SU-DHL-6 (cell line): Measurements from ENCODE around the gene TGIF1.

Source experiments
- H2AFZ ChIP-seq: fragments of 200-600 bp; sonication (generic); 2 replicates; pipeline ENCODE4 v1.6.1; 2014; ENCODE audit warnings: low read depth, mild to moderate bottlenecking, moderate library complexity, mixed read lengths, antibody characterized with exemption, low read length; ENCODE audit not compliant: severe bottlenecking
- H3F3A ChIP-seq: fragments of 200-600 bp; shearing (Covaris generic); 2 replicates; pipeline ENCODE4 v1.6.0; 2016; ENCODE audit warnings: antibody characterized with exemption, mild to moderate bottlenecking; ENCODE audit not compliant: insufficient read depth
- H3K27ac ChIP-seq: fragments of 200-600 bp; sonication (generic); 2 replicates; pipeline ENCODE4 v1.5.1; 2016; ENCODE audit warnings: low read depth, mild to moderate bottlenecking, low read length, moderate library complexity, mixed read lengths
- H3K27me3 ChIP-seq: fragments of 200-600 bp; sonication (generic), shearing (Covaris generic); 2 replicates; pipeline ENCODE4 v1.6.0; 2014; ENCODE audit warnings: mild to moderate bottlenecking, low read length
- H3K36me3 ChIP-seq: fragments of 200-600 bp; sonication (generic); 2 replicates; pipeline ENCODE4 v1.6.1; 2014; ENCODE audit warnings: mild to moderate bottlenecking, low read length, mixed read lengths
- H3K4me2 ChIP-seq: fragments of 300-600, 200-600 bp; shearing (Covaris generic), sonication (generic); 2 replicates; pipeline ENCODE4 v1.6.0; 2014; ENCODE audit warnings: low read length, low read depth, mild to moderate bottlenecking; ENCODE audit not compliant: poor library complexity, severe bottlenecking
- H3K4me3 ChIP-seq: fragments of 200-600 bp; sonication (generic); 2 replicates; pipeline ENCODE4 v1.5.1; 2014; ENCODE audit warnings: antibody characterized with exemption, low read length, mild to moderate bottlenecking, mixed read lengths; ENCODE audit not compliant: insufficient read depth, poor library complexity, severe bottlenecking
- H3K79me2 ChIP-seq: fragments of 200-600 bp; sonication (generic); 2 replicates; pipeline ENCODE4 v1.6.1; 2014; ENCODE audit warnings: mild to moderate bottlenecking, low read length, moderate library complexity; ENCODE audit not compliant: insufficient read depth
- H3K9ac ChIP-seq: fragments of 200-600 bp; sonication (generic); 2 replicates; pipeline ENCODE4 v1.7.0; 2014; ENCODE audit warnings: mild to moderate bottlenecking, low read length
- H3K9me2 ChIP-seq: fragments of 200-600 bp; sonication (generic); replicated peaks from 2 replicates; pipeline ENCODE4 v1.6.1; 2014; ENCODE audit warnings: low read length; ENCODE audit not compliant: insufficient read depth
- H3K9me3 ChIP-seq: fragments of 200-600 bp; sonication (generic); 2 replicates; pipeline ENCODE4 v1.6.1; 2014; ENCODE audit warnings: low read length, mixed read lengths; ENCODE audit not compliant: insufficient read depth
- H4K20me1 ChIP-seq: fragments of 200-600 bp; sonication (generic); 2 replicates; pipeline ENCODE4 v1.6.1; 2014; ENCODE audit warnings: low read depth, mild to moderate bottlenecking, antibody characterized with exemption, low read length, moderate library complexity, mixed read lengths
- EZH2phosphoT487 ChIP-seq: fragments of 200-600 bp; sonication (generic), shearing (Covaris generic); conservative IDR thresholded peaks from 2 replicates; pipeline ENCODE4 v1.6.1; 2018; ENCODE audit warnings: mild to moderate bottlenecking, antibody characterized with exemption, low read length, moderate library complexity, mixed read lengths
- TF ChIP-seq, protein P1 (sequence below): fragments of 200-600 bp; sonication (generic); IDR thresholded peaks from one replicate; pipeline ENCODE4 v1.5.1; 2017; ENCODE audit warnings: antibody characterized with exemption, mild to moderate bottlenecking, low read length, moderate library complexity; ENCODE audit not compliant: insufficient read depth, poor library complexity, severe bottlenecking

TGIF1 gene

DNA sequence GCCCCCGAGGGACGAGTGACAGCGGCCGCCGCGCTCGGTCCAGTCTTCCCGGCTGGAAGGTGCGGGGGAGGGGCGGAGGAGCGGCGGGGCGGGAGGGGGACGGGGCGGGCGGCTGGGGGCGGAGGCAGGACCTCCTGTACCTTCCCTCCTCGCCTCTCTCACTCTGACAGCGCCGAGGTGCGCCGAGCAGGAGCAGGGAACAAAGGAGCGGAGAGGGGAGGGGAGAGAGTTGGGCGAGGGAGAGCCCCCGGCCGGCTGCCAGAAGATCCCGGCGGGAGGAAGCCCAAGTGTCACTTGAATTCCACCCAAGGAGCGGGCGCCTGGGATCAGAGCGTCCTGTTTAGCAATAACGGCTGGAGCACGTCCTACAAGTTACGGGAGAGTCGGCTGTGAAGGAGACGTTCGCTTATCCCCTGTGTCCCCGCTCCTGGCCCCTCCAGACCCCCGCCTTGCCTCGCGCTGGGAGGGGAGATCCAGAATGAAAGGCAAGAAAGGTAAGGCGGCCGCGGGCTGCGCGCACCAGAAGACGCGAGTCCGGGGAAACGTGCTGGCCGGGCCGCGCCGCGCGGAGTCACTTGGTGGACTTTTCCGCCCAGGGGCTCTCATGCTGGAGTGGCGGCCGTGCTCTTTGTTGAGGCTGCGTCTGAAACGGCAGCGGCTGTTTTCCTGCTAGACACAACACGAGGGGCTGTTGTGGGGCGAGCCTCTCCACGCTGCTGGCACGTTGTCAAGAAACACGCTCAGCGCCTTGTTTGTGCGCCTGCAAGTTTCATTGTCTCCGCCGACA, at the start of gene TGIF1:
Gene TGIF1, plus strand, starts transcription at position 161 of the 787 bp plus-strand sequence. Its CDS starts 318 bp downstream, at position 479.
- H3K9me3 ChIP-seq: no peaks in the 10 kb centered on the region
- H3K9ac ChIP-seq: peak within 1 kb of the TSS; percentile 60
- H3K27ac ChIP-seq: peak within 1 kb of the TSS; percentile 21; the same call in 1 of the 2 replicates
- TF ChIP-seq, protein P1, sequence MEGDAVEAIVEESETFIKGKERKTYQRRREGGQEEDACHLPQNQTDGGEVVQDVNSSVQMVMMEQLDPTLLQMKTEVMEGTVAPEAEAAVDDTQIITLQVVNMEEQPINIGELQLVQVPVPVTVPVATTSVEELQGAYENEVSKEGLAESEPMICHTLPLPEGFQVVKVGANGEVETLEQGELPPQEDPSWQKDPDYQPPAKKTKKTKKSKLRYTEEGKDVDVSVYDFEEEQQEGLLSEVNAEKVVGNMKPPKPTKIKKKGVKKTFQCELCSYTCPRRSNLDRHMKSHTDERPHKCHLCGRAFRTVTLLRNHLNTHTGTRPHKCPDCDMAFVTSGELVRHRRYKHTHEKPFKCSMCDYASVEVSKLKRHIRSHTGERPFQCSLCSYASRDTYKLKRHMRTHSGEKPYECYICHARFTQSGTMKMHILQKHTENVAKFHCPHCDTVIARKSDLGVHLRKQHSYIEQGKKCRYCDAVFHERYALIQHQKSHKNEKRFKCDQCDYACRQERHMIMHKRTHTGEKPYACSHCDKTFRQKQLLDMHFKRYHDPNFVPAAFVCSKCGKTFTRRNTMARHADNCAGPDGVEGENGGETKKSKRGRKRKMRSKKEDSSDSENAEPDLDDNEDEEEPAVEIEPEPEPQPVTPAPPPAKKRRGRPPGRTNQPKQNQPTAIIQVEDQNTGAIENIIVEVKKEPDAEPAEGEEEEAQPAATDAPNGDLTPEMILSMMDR: no peak
- TF ChIP-seq EZH2phosphoT487: no peak
- H4K20me1 ChIP-seq: no peaks in the 10 kb centered on the region
- H3K9me2 ChIP-seq: no peaks in the 10 kb centered on the region
- H2AFZ ChIP-seq: peak within 1 kb of the TSS; percentile 76
- peak within 1 kb of the TSS; percentile 91 for H3K4me2 ChIP-seq
- H3F3A ChIP-seq: no peaks in the 10 kb centered on the region
- peak within 1 kb of the TSS; percentile 58 for H3K4me3 ChIP-seq
- H3K79me2 ChIP-seq: no peaks in the 10 kb centered on the region
- H3K27me3 ChIP-seq: no peaks in the 10 kb centered on the region
- no peaks in the 10 kb centered on the region for H3K36me3 ChIP-seq

DNA sequence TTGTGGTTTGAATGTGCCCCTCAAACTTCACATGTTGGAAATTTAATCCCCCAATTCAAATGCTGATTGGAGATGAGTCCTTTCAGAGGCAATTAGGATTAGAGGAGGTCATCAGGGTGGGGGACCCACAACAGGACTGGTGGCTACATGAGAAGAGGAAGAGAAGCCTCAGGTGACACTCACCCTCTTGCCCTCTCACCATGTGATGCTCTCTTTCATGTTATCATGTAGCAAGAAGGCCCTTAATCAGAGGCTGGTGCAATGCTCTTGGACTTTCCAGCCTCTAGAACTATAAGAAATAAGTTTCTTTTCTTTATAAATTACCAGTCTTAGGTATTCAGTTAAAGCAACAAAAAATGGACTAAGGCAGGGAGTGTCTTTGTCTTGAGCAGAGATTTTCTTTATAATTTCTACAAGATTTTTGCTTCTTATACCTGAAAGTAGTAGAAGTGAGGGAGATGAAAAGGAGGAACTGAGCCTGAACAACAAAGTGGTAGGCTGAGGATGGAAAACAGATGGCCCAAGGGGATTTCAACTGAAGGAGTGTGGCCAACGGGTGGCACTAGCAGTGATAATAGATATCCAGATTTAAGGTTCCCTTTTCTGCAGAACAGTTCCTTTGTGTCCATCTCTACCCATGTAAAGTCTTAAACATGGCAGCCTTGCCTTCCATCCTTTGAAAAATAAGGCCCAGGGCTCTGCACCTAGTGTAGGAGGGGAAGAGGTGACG, 49.2 kb upstream of the TGIF1 start:
- no peak overlapping the region for H3K9ac ChIP-seq
- H3K27ac ChIP-seq: no peak overlapping the region
- H3K27me3 ChIP-seq: no peaks in the 10 kb centered on the region

DNA sequence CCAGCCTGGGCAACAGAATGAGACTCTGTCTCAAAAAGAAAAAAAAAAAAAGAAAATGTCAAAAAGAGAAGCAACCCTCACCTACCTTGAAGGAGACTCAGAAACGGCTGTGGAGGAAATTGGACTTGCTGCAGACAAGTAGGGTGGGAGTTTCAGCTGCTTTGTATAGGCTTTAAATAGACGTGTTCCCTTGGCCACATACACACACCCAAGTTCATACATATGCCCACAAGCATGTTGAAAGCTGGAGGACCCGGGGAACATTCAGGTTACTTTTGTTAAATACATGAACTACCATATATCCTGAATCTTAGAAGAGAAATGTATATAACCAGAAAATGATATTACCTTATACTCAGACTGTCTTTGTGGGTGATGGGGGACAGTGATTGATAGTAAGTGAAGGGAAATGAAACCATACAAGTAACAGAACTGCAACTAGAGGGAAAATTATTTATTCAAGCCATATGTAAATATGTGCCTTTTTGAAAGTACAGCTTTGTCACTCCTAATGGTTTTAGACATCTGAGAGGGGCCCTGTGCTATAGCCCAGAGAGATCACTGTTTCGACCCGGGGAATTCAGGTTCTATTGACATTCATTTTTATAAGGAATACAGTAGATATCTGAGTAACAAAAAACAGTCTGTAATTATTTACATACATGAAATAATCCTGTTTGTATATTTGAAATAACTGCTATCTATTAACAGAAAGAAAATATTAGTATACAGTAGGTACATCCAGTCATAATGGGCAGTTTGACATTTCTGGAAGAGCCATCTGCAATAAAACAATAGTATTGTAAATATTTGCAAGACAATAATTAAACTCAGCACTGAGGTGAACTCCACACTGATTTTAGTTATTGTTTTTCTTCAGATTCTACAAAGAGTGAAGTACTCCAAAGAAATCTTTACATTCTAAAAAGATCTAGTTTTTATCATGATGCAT, 48.0 kb upstream of the TGIF1 start:
- TF ChIP-seq, protein P1: no peak
- TF ChIP-seq EZH2phosphoT487: no peak
- Histone ChIP-seq H3K27me3 (no peaks in the 10 kb centered on the region), H2AFZ (no peak overlapping the region), H3F3A (no peaks in the 10 kb centered on the region), H3K36me3 (no peaks in the 10 kb centered on the region), H3K9me3 (no peaks in the 10 kb centered on the region), H3K4me2 (no peak overlapping the region), H3K27ac (no peak overlapping the region), H4K20me1 (no peaks in the 10 kb centered on the region), H3K79me2 (no peaks in the 10 kb centered on the region), H3K9me2 (no peaks in the 10 kb centered on the region), H3K9ac (no peak overlapping the region), H3K4me3 (no peak overlapping the region)

More for the DNA sequence above, 49.2 kb upstream of the TGIF1 start:
- no peaks in the 10 kb centered on the region for H3K9me3 ChIP-seq
- no peak overlapping the region for H3K4me2 ChIP-seq
- no peaks in the 10 kb centered on the region for H4K20me1 ChIP-seq
- no peaks in the 10 kb centered on the region for H3K9me2 ChIP-seq
- no peak overlapping the region for H3K4me3 ChIP-seq
- no peak overlapping the region for H2AFZ ChIP-seq
- no peaks in the 10 kb centered on the region for H3K79me2 ChIP-seq
- no peaks in the 10 kb centered on the region for H3F3A ChIP-seq
- TF ChIP-seq EZH2phosphoT487: no peak
- TF ChIP-seq, protein P1: no peak
- no peaks in the 10 kb centered on the region for H3K36me3 ChIP-seq
